GM20000 (cell line): Measurements from ENCODE around the gene ZSWIM2.

Source experiments
- DNase-seq: peaks from one replicate; pipeline ENCODE4 v3.0.0; 2012; ENCODE audit warnings: low spot score
- TF ChIP-seq, protein P1 (sequence below): IDR thresholded peaks from 2 replicates; pipeline ENCODE4 v1.5.1; 2012; ENCODE audit warnings: mild to moderate bottlenecking, control low read depth; ENCODE audit errors: extremely low read depth, missing control alignments

The ZSWIM2 gene

DNA sequence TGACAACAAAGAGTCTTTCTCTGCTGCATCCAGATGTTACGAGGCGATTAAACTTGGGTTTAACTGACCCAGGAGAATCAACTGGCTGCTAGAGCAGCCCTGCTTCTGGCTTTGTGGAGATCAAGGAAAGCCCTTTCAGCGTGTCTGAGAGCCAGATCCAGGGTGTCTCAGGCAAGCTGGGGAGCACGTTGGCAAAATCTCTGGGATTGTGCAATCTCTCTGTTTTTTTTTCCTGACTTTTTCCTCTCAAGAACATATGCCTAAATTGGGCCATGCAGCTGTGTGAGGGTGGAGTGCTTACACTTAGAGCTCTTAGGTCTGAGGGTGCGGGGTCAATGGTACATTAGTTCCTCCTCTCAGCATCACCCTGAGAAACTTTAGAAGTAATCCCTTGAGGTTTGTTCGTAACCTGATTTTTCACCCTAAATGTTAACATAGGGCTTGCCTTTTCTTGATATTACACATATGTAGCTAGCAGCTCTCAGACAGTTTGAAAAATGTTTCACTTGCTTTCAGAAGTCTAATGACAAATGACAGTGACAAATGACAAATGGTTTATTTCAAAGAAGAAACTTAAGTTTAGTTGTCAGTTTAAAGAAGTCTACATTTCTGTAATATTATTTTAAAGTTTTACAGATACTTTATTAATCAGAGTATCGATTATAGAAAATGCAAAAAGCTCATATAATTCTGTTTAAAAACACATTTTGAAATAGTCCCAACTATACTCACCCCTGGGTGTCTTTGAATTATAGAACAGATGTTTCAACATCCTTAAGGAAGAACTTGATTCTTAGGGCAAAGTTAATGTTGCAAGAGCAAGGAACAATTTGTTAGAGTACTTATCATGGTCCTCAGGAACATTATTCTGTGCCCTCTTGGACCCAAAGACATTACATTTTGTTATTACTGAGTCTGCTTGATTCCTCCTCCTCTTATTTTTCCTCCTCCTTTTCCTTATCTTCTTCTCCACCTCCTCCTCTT, 38.4 kb upstream of the ZSWIM2 start:
- TF ChIP-seq, protein P1, sequence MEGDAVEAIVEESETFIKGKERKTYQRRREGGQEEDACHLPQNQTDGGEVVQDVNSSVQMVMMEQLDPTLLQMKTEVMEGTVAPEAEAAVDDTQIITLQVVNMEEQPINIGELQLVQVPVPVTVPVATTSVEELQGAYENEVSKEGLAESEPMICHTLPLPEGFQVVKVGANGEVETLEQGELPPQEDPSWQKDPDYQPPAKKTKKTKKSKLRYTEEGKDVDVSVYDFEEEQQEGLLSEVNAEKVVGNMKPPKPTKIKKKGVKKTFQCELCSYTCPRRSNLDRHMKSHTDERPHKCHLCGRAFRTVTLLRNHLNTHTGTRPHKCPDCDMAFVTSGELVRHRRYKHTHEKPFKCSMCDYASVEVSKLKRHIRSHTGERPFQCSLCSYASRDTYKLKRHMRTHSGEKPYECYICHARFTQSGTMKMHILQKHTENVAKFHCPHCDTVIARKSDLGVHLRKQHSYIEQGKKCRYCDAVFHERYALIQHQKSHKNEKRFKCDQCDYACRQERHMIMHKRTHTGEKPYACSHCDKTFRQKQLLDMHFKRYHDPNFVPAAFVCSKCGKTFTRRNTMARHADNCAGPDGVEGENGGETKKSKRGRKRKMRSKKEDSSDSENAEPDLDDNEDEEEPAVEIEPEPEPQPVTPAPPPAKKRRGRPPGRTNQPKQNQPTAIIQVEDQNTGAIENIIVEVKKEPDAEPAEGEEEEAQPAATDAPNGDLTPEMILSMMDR: no peak
- peak; percentile 6 for DNase-seq

DNA sequence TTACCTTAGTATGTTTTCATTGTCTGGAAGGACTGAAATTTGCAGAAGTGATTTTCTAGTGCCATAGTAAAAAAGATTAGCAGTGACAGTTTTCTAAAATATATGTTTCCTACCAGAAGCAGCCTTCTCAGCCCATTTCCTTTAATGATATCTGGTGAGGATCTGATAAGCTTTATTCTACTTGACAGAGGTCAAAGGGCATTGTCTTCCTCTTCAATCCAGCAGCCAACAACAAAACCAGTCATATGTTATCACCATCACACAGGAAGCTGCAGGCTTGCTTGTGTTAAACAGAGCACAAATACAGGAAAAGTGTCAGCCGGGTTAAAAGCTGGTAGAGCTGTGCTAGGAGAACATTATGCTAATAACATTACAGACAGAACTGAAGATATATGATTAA, 35.6 kb upstream of the ZSWIM2 start:
- TF ChIP-seq, protein P1: no peak
- no peak for DNase-seq

GRCh38 chr2:186883666-186884065, 34.7 kb upstream of the ZSWIM2 start:
- TF ChIP-seq, protein P1: no peak
- no peak for DNase-seq

DNA sequence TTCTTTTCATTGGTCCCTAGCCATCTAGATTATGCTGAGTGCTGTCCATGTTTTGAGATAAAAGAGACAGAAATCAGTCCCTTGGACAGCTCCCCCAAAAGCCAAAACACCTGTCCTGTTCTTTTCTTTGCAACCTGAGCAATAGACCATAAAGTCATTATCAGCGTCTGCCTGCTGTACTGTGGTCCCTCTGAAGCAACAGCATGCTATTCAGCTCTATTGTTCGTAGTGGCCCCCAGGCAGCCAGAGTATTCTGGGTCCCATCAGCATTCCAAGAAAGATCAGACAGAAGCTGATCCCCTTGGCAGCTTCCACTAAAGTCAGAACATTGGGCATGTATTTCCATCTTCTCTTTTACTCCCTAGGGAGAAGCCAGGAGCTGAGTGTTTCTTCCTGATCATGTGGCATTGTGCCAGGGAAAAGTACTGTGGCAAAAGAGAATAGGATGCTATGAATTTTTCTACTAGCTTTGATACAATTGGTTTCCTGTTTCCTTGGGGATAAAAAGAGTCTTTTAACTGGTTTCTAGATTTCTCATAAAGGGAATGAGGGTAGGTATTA, 33.6 kb upstream of the ZSWIM2 start:
- TF ChIP-seq, protein P1: no peak
- DNase-seq: no peak

DNA sequence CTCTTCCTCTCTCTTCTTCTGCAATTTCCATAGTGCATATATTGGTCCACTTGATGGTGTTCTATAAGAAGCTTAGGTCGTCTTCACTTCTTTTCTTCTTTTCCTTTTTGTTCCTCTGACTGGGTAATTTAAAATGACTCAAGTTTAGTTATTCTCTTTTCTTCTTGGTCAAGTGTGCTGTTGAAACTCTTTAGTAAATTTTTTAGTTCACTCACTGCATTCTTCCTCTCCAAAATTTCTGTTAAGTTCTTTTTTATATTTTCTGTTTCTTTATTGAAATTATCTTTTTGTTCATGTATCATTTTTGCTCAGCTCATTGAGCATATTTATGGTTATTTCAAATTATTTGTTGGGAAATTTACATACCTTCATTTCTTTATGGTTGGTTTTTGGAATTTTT, 32.7 kb upstream of the ZSWIM2 start:
- TF ChIP-seq, protein P1: no peak
- no peak for DNase-seq

DNA sequence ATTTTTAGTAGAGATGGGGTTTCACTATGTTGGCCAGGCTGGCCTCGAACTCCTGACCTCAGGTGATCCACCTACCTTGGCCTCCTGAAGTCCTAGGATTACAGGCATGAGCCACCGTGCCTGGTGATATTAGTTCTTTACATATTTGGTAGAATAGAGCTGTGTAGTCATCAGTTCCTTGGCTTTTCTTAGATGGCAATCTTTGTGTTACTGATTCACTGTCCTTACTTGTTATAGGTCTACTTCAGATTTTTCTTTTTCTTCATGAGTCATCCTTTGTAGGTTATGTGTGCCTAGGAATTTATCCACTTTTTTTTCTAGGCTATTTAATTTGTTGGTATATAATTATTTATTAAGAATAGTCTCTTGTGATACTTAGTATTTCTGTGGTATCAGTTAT, 30.3 kb upstream of the ZSWIM2 start:
- no peak for DNase-seq
- TF ChIP-seq, protein P1: no peak

DNA sequence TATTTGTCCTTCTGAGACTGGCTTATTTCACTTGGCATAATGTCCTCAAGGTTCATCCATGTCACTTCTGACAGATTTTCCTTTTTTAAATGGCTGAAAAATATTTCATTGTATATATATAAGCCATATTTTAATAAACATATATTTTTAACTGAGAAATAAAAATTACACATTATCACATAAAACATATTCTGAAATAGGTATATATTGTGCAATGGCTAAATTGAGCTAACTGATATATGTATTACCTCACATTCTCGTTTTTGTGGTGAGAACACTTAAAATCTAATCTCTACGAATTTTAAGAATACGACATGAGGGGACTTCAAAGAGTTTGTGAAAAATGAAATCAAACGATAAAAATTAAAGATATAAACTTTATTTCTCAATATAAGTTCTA, 25.7 kb upstream of the ZSWIM2 start:
- no peak for DNase-seq
- TF ChIP-seq, protein P1: no peak
